HEK293 (cell line): ENCODE results near the gene LIMS3.
"Not testable (repeated sequence)": the region's sequence is repeated elsewhere in the genome, so short reads cannot be mapped to it uniquely, and the experiment has no call there.

ENCODE experiments used
- CTCF ChIA-PET: fragments of 350-600 bp; formaldehyde crosslinking; extraction: SDS; loops from one replicate; lab custom pipeline; 2021; ENCODE audit warnings: antibody characterized with exemption; lab: Yijun Ruan, JAX
- POLR2A ChIA-PET: fragments of 300-600 bp; formaldehyde crosslinking; extraction: SDS; loops from one replicate; lab custom pipeline; 2020; ENCODE audit warnings: antibody characterized with exemption, inconsistent platforms; lab: Yijun Ruan, JAX
- H3K27ac ChIP-seq: fragments of 200-500 bp; sonication (Bioruptor generic); 2 replicates; pipeline ENCODE4 v1.5.1; 2014; ENCODE audit warnings: low read depth, low read length, control low read depth, inconsistent platforms; ENCODE audit errors: extremely low read depth
- H3K36me3 ChIP-seq, 2 experiments: fragments of 200-500 bp in 1 of 2; sonication (Bioruptor generic) in 1 of 2; 1 replicate in 1 of 2; 2 replicates in 1 of 2; pipeline ENCODE4 v1.5.1; 2014 to 2017; ENCODE audit warnings: inconsistent platforms in 2 of 2, low read length in 2 of 2; ENCODE audit not compliant: control insufficient read depth in 2 of 2, insufficient read depth in 1 of 2
- H3K4me1 ChIP-seq: fragments of 200-500 bp; sonication (Bioruptor generic); 2 replicates; pipeline ENCODE4 v1.5.1; 2014; ENCODE audit warnings: mild to moderate bottlenecking, low read length, inconsistent platforms; ENCODE audit not compliant: control insufficient read depth, insufficient read depth
- H3K4me3 ChIP-seq: 2 replicates; pipeline ENCODE4 v1.5.1; 2011; ENCODE audit warnings: low read depth, mild to moderate bottlenecking, control low read depth, low read length, moderate library complexity
- H3K9me3 ChIP-seq: fragments of 200-500 bp; sonication (Bioruptor generic); 2 replicates; pipeline ENCODE4 v1.5.1; 2014; ENCODE audit warnings: low read depth, low read length, inconsistent platforms; ENCODE audit not compliant: control insufficient read depth, insufficient read depth

LIMS3 gene

DNA sequence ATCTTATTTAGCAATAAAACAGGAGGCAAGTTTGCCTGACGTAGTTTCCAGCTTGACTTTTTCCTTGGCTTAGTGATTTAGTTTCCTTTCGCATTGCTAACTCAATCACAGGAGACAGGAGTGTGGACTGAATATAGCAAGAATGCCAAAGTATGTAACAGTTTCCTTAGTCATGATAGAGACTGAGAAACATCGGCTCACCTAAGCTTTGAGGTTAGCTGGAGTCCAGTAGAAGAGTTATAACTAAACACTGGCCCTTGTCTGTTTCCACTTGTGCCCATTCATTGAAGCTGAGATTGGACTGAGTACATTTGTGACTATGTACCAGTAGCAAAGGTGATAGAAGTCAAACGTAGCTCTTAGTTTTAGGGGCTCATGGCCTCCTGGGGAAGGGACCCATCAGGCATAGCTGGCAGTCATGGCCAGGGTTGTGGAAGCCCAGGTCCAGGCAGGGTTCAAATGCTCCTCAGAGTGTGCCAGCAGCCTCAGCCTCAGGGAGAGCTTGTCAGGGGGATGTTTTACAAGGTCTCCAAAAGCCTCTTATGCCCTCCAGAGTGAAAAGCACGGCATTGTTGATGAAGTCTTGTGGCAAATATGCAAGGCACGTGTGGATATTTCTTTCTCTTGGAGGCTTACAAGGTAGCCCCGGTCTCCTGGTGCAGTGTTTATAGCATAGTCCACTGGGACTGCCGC, 573 bp upstream of the LIMS3 start:
- POLR2A ChIA-PET, H3K27ac ChIP-seq, H3K9me3 ChIP-seq, CTCF ChIA-PET, H3K4me1 ChIP-seq, H3K4me3 ChIP-seq, H3K36me3 ChIP-seq: not testable (repeated sequence)

DNA sequence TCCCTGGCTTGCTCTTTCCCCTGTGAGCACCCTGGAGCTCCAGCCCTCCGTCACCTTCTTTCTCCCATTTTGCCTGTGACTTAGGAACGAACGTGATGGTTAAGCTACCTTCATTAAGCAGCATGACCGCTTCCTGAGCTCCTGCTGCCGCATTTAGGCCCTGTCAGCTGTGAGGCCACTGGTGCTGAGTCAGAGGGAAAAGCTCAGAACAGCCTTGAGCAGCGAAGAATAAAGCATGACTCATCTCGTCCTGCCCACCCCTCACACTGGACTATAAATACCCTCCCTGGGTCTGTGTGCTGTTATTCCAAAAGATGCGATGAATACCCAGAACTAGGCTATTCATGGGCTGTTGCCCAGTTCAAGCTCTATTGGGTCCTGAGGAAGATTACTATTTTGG, 7.3 kb downstream of the LIMS3 start:
- POLR2A ChIA-PET, CTCF ChIA-PET: not testable (repeated sequence)

DNA sequence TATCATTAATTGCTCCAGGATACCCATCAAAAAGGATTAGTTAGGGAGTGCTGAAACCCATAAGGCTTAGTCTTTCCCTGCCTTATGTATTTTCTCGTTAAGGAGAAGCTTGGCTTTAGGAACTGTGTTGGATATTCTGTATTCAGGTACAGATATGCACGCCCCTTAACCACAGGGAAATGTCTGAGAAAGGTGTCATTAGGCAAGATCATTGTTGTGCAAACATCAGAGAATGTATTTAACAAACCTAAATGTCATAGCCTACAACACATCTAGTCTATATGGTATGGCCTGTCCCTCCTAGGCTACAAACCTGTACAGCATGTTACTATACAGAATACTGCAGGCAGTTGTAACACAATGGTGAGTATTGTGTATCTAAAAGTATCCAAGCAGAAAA, 10.1 kb downstream of the LIMS3 start:
- H3K27ac ChIP-seq, H3K4me3 ChIP-seq, CTCF ChIA-PET, H3K36me3 ChIP-seq, H3K9me3 ChIP-seq, H3K4me1 ChIP-seq, POLR2A ChIA-PET: not testable (repeated sequence)

More for the DNA sequence above, 7.3 kb downstream of the LIMS3 start:
- H3K4me3 ChIP-seq, H3K27ac ChIP-seq, H3K4me1 ChIP-seq, H3K9me3 ChIP-seq, H3K36me3 ChIP-seq: not testable (repeated sequence)

DNA sequence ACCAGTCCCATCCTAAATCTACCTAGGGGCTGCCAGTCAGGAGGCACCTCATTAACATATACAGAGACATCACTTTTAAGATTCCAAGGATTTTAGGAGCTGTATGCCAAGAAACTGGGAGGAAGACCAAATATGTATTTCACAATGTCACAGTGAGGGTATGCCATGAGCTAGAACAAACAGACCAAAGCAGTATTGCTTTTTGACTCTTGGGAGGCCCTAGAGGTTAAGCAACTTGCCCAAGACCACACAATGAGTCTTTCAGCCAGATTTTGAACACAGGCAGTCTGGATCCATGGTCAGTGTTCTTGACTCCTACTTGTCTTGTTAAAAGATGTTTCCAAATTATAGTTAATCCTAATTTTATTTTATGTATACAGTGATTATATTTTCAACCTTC, 12.3 kb downstream of the LIMS3 start:
- H3K4me1 ChIP-seq, H3K9me3 ChIP-seq, POLR2A ChIA-PET, H3K36me3 ChIP-seq, H3K4me3 ChIP-seq, CTCF ChIA-PET, H3K27ac ChIP-seq: not testable (repeated sequence)

DNA sequence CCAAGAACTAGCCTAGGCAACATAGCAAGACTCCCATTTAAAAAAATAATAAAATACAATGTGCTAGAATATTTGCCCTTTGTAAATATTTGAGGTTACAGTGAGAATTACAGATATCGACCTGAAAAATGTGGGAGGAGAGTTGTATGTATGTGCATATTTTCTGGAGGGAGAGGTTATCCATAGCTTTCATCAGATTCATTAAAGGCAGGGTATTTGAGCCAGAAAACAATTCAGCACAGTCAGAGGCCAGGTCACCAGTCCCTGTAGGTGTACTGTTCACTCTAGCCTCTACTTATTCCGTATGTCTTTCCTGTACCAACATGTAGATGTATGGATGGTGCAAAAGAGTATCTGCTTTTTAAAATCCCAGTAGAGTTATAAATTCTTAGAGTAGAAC, 15.4 kb downstream of the LIMS3 start:
- H3K36me3 ChIP-seq, POLR2A ChIA-PET, H3K9me3 ChIP-seq, H3K27ac ChIP-seq, H3K4me3 ChIP-seq, H3K4me1 ChIP-seq, CTCF ChIA-PET: not testable (repeated sequence)

DNA sequence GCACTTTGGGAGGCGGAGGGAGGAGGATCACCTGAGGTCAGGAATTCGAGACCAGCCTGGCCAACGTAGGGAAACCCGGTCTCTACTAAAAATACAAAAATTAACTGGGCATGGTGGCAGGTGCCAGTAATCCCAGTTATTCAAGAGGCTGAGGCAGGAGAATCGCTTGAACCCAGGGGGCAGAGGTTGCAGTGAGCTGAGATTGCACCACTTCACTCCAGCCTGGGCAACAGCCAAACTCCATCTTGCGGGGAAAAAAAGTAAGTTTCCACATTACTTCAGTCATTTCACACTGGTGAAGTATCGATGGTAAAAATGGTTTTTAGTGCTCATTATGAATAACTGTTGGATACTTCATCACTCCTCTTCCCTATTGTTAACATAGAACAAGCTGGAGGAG, 16.1 kb downstream of the LIMS3 start:
- H3K36me3 ChIP-seq, H3K4me1 ChIP-seq, H3K27ac ChIP-seq, POLR2A ChIA-PET, H3K9me3 ChIP-seq, CTCF ChIA-PET, H3K4me3 ChIP-seq: not testable (repeated sequence)

DNA sequence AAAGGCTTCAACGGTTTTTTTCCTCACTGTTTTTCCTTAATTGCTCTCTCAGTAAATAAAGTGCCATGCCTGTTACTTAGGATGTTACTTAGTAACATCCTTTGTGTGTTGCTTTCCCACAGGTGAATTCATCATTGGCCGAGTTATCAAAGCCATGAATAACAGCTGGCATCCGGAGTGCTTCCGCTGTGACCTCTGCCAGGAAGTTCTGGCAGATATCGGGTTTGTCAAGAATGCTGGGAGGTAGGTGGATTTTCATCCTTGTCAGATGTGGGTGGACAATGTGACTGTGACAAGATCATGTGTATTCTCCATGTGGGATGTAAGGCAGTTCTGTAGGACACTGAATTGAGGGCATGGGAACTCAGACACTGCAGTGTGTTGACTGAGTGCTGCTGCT, 17.3 kb downstream of the LIMS3 start:
- H3K36me3 ChIP-seq, H3K27ac ChIP-seq, H3K9me3 ChIP-seq, H3K4me1 ChIP-seq, POLR2A ChIA-PET, CTCF ChIA-PET, H3K4me3 ChIP-seq: not testable (repeated sequence)

DNA sequence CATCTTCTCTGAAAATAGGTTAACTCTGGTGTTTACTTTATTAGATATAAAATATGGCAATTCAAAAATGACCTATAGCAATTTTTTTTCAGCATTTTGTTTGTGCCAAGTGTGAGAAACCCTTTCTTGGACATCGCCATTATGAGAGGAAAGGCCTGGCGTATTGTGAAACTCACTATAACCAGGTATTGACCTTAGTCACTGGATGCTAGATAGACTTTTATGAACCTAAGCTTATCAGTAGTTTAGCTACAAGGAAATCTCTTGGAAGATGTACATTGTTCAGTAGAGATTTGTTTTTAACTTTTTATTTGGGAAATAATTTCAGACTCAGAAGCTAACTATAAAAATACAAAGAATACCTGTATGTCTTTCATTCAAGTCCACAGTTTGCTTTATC, 21.7 kb downstream of the LIMS3 start:
- POLR2A ChIA-PET, CTCF ChIA-PET, H3K9me3 ChIP-seq, H3K4me1 ChIP-seq, H3K27ac ChIP-seq, H3K36me3 ChIP-seq, H3K4me3 ChIP-seq: not testable (repeated sequence)

DNA sequence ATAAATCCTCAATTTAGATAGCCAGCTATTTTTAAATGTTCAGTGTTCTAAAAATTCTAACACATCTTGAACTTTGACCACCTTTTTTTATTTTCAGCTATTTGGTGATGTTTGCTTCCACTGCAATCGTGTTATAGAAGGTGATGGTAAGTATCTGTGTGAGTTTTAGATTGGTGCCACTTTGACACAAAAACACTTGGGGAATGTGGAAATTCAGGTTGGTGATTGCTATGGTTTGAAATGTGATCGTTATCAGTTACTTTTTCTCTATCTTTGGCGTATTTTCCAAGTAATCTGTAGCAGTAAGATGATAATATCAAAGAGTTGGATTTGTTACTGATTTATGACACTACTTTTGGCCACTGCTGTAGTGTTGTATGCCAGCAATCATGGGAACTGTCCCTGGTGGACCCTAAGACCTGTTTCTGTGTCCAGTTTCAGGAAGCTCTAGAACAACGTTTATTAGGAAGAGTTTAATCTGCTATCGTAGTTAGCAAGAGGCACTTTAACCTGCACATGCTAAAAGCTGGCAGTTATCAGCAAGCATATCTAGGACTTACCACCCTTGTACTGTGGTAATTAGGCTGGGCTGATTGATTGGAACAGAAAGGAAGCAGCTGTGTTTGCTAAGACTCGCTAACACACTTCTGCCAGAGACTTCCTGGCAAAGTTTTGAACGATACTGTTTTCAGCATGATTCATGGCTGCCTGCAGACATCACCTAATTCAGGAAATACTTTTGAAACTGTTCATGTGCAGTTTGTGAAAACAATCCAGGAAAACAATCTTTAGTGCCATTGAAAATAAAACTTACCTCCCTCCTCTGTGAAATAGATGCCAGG, 23.3 kb downstream of the LIMS3 start:
- H3K4me1 ChIP-seq, POLR2A ChIA-PET, H3K36me3 ChIP-seq, H3K4me3 ChIP-seq, H3K27ac ChIP-seq, H3K9me3 ChIP-seq, CTCF ChIA-PET: not testable (repeated sequence)

DNA sequence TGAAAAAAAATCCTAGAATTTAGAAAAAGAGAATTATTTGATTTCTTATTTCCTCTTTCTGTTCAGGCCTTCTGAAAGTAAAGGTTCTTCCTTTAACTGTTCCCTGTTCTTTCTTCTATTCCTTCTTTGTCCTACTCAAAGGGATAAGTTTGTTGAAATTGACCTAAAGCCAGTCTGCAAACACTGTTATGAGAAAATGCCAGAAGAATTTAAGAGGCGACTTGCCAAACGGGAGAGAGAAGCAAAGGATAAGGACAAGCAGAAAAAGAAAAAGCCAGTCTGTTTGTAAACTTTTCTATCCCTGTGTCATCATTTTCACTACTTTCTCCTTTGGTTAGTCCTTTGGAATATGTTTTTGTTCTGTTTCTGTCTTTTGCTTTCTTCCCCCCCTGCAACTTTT, 26.0 kb downstream of the LIMS3 start:
- POLR2A ChIA-PET, CTCF ChIA-PET: not testable (repeated sequence)

DNA sequence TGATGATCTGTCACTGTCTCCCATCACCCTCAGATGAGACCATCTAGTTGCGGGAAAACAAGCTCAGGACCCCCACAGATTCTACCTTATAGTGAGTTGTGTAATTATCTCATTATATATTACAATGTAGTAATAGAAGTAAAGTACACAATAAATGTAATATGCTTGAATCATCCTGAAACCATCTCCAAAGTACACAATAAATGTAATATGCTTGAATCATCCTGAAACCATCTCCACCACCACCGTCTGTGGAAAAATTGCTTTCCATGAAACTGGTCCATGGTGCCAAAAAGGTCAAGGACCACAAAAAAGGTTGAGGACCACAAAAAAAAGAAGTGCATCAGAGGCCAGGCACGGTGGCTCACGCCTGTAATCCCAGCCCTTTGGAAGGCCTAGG, 29.3 kb downstream of the LIMS3 start:
- POLR2A ChIA-PET: not testable (repeated sequence)

More for the DNA sequence above, 26.0 kb downstream of the LIMS3 start:
- H3K36me3 ChIP-seq, H3K27ac ChIP-seq, H3K4me3 ChIP-seq, H3K4me1 ChIP-seq, H3K9me3 ChIP-seq: not testable (repeated sequence)

More for the DNA sequence above, 29.3 kb downstream of the LIMS3 start:
- H3K36me3 ChIP-seq, H3K27ac ChIP-seq, H3K4me3 ChIP-seq, H3K9me3 ChIP-seq, H3K4me1 ChIP-seq, CTCF ChIA-PET: not testable (repeated sequence)
